Measurements from ENCODE around the gene LAMC1. TPM values are rescaled to one million over a fixed set of nuclear protein-coding genes. Genes with fewer than 3 reads are reported as not detected.

The LAMC1 gene
- total and polyA plus RNA-seq, 2 donors (not counting 1 experiment from before 2014, with no cell fraction given) = 408 to 604 TPM

GRCh38 chr1:183103577-183103976 is 80.4 kb downstream of the LAMC1 start:
- Histone ChIP-seq H3K79me2 (ENCODE audit: control insufficient read depth, insufficient read depth, low read length) (peaks cover 87% of the 10 kb centered on the region), H3K27ac (ENCODE audit: insufficient read depth, low read length) (no peak overlapping the region), H2AFZ (ENCODE audit: low read length) (no peak overlapping the region), H3K4me1 (ENCODE audit: control insufficient read depth, extremely low read depth, insufficient read depth, low read length) (peaks cover 17% of the 10 kb centered on the region), H3K27me3 (ENCODE audit: control insufficient read depth, insufficient read depth, low read length) (no peaks in the 10 kb centered on the region), H3K9me3 (ENCODE audit: control insufficient read depth, insufficient read depth, low read depth, low read length) (no peaks in the 10 kb centered on the region), H3K9ac (ENCODE audit: insufficient read depth, low read length) (no peak overlapping the region), H4K20me1 (ENCODE audit: control insufficient read depth, extremely low read depth, insufficient read depth, low read length) (no peaks in the 10 kb centered on the region), H3K4me2 (ENCODE audit: extremely low read depth, insufficient read depth, low read length) (no peak overlapping the region), H3K36me3 (ENCODE audit: control insufficient read depth, insufficient read depth, low read length) (peaks cover 4% of the 10 kb centered on the region), H3K4me3 (replicated peaks in 1 of 4; ENCODE audit: control extremely low read depth in 1 of 4, insufficient read depth in 1 of 4, low read depth in 3 of 4, low read length in 4 of 4) (no peak overlapping the region)
- TF ChIP-seq CTCF (conservative IDR thresholded peaks at IDR 0.05 in 1 of 2, IDR thresholded peaks at IDR 0.05 in 1 of 2; ENCODE audit: low read depth in 1 of 2, low read length in 2 of 2) (no peak), EZH2 (IDR thresholded peaks at IDR 0.05; ENCODE audit: low read length, missing control alignments) (no peak)
- DNase-seq (ENCODE audit: low read depth in 2 of 2) = no peak

- no peaks in the 10 kb centered on the region for H3K27me3 ChIP-seq (ENCODE audit: control insufficient read depth, insufficient read depth, low read length)
- TF ChIP-seq EZH2 (IDR thresholded peaks at IDR 0.05; ENCODE audit: low read length, missing control alignments) (no peak), CTCF (conservative IDR thresholded peaks at IDR 0.05 in 1 of 2, IDR thresholded peaks at IDR 0.05 in 1 of 2; ENCODE audit: low read depth in 1 of 2, low read length in 2 of 2) (no peak)
- peaks cover 7% of the 10 kb centered on the region for H3K36me3 ChIP-seq (ENCODE audit: control insufficient read depth, insufficient read depth, low read length)
- H3K9ac ChIP-seq (ENCODE audit: insufficient read depth, low read length) = no peak overlapping the region
- H4K20me1 ChIP-seq (ENCODE audit: control insufficient read depth, extremely low read depth, insufficient read depth, low read length) = no peaks in the 10 kb centered on the region
- no peak overlapping the region for H3K4me3 ChIP-seq (replicated peaks in 1 of 4; ENCODE audit: control extremely low read depth in 1 of 4, insufficient read depth in 1 of 4, low read depth in 3 of 4, low read length in 4 of 4)
- DNase-seq (ENCODE audit: low read depth in 2 of 2) = peak; percentile 77 to 86
- H2AFZ ChIP-seq (ENCODE audit: low read length) = no peak overlapping the region
- H3K4me2 ChIP-seq (ENCODE audit: extremely low read depth, insufficient read depth, low read length) = no peak overlapping the region
- peak overlapping the region; percentile 4 for H3K27ac ChIP-seq (ENCODE audit: insufficient read depth, low read length)
- H3K9me3 ChIP-seq (ENCODE audit: control insufficient read depth, insufficient read depth, low read depth, low read length) = no peaks in the 10 kb centered on the region
- peaks cover 82% of the 10 kb centered on the region for H3K79me2 ChIP-seq (ENCODE audit: control insufficient read depth, insufficient read depth, low read length)
- peaks cover 14% of the 10 kb centered on the region for H3K4me1 ChIP-seq (ENCODE audit: control insufficient read depth, extremely low read depth, insufficient read depth, low read length)
Observed at GRCh38 chr1:183105449-183105848, 82.2 kb downstream of the LAMC1 start.

DNA sequence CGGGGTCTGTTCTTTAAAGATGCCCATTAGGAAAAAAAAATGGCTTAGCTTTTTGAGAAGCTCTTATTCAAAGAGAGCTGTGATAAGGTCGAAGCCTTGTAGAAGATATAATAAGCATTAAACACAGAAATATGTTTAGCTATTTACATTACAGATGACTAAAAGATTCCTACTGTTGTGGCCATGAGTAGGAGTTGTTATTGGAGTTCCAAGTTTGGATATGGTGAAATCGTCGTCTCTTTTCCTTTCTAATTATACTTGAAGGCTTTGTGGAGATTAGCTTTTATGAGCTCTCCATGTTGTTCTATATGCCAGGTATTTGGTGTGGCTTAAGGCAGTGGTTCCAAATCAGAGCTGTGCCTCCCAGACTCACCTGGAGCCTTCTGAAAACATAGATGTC is 82.9 kb downstream of the LAMC1 start:
- H3K9me3 ChIP-seq (ENCODE audit: control insufficient read depth, insufficient read depth, low read depth, low read length) = no peaks in the 10 kb centered on the region
- no peaks in the 10 kb centered on the region for H4K20me1 ChIP-seq (ENCODE audit: control insufficient read depth, extremely low read depth, insufficient read depth, low read length)
- H3K4me3 ChIP-seq (replicated peaks in 1 of 4; ENCODE audit: control extremely low read depth in 1 of 4, insufficient read depth in 1 of 4, low read depth in 3 of 4, low read length in 4 of 4) = no peak overlapping the region
- no peak overlapping the region for H3K9ac ChIP-seq (ENCODE audit: insufficient read depth, low read length)
- peaks cover 13% of the 10 kb centered on the region for H3K4me1 ChIP-seq (ENCODE audit: control insufficient read depth, extremely low read depth, insufficient read depth, low read length)
- H3K36me3 ChIP-seq (ENCODE audit: control insufficient read depth, insufficient read depth, low read length) = peaks cover 7% of the 10 kb centered on the region
- H3K79me2 ChIP-seq (ENCODE audit: control insufficient read depth, insufficient read depth, low read length) = peaks cover 77% of the 10 kb centered on the region
- no peak overlapping the region for H2AFZ ChIP-seq (ENCODE audit: low read length)
- peak; percentile 49 to 68 for DNase-seq (ENCODE audit: low read depth in 2 of 2)
- no peaks in the 10 kb centered on the region for H3K27me3 ChIP-seq (ENCODE audit: control insufficient read depth, insufficient read depth, low read length)
- TF ChIP-seq EZH2 (IDR thresholded peaks at IDR 0.05; ENCODE audit: low read length, missing control alignments) (no peak), CTCF (conservative IDR thresholded peaks at IDR 0.05 in 1 of 2, IDR thresholded peaks at IDR 0.05 in 1 of 2; ENCODE audit: low read depth in 1 of 2, low read length in 2 of 2) (no peak)
- peak overlapping the region; percentile 23 for H3K4me2 ChIP-seq (ENCODE audit: extremely low read depth, insufficient read depth, low read length)
- peak overlapping the region; percentile 30 for H3K27ac ChIP-seq (ENCODE audit: insufficient read depth, low read length)

All from fibroblast of lung (primary cell).